ENCODE results near the gene SYNE4. TPM values are rescaled to one million over a fixed set of nuclear protein-coding genes. Genes with fewer than 3 reads are reported as not detected.
"Not testable (repeated sequence)": the region's sequence is repeated elsewhere in the genome, so short reads cannot be mapped to it uniquely, and the experiment has no call there.

The SYNE4 gene
- total RNA-seq, 1 donor from 2014 or later = 2.0 TPM

DNA sequence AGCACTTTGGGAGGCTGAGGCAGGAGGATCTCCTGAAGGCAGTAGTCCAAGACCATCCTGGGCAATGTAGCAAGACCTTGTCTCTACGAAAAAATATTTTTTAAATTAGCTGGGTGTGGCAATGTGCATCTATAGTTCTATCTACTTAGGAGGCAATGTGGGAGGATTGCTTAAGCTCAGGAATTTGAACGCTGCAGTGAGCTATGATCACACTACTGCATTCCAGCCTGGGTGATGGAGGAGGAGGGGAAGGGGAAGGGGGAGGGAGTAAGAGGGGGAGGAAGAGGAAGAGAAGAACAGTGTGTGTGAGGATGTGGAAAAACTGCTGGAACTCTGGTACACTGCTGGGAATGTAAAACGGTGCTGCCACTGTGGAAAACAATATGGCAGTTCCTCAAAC lies 33.2 kb upstream of the SYNE4 start:
- no peak overlapping the region for H3K4me3 Mint-ChIP-seq (ENCODE audit: unreplicated experiment)
- H3K27me3 Mint-ChIP-seq (ENCODE audit: unreplicated experiment) = peaks cover 9% of the 10 kb centered on the region
- H3K36me3 Mint-ChIP-seq (ENCODE audit: unreplicated experiment) = no peaks in the 10 kb centered on the region
- H3K27ac Mint-ChIP-seq (ENCODE audit: unreplicated experiment) = no peak overlapping the region
- TF ChIP-seq CTCF (IDR thresholded peaks at IDR 0.05; ENCODE audit: partially characterized antibody, unreplicated experiment) = no peak
- no peak for DNase-seq
- H3K9me3 Mint-ChIP-seq (ENCODE audit: unreplicated experiment) = no peaks in the 10 kb centered on the region
- H3K4me1 Mint-ChIP-seq (ENCODE audit: low read depth, unreplicated experiment) = no peaks in the 10 kb centered on the region

- H3K4me1 Mint-ChIP-seq (ENCODE audit: low read depth, unreplicated experiment); H3K27me3 Mint-ChIP-seq (ENCODE audit: unreplicated experiment); DNase-seq; H3K27ac Mint-ChIP-seq (ENCODE audit: unreplicated experiment); H3K36me3 Mint-ChIP-seq (ENCODE audit: unreplicated experiment); H3K4me3 Mint-ChIP-seq (ENCODE audit: unreplicated experiment); H3K9me3 Mint-ChIP-seq (ENCODE audit: unreplicated experiment): not testable (repeated sequence)
These were observed 32.5 kb upstream of the SYNE4 start for GRCh38 chr19:36041092-36041491.

DNA sequence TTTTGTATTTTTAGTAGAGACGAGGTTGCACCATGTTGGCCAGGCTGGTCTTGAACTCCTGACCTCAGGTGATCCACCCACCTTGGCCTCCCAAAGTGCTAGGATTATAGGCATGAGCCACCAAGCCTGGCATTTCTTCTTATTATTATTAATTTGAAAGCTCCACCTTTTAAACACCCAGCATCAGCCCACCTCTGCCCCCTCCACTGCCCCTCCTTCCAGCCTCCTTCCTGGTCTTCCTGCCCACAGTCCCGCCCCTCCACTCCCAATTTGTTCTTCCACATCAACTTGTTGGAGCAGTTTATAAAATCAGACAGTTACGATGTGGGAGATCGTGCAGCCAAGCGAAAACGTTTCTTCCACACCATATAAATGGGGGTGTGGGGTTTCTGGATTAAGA lies 31.9 kb upstream of the SYNE4 start:
- no peak for DNase-seq
- TF ChIP-seq CTCF (IDR thresholded peaks at IDR 0.05; ENCODE audit: partially characterized antibody, unreplicated experiment) = no peak
- H3K27me3 Mint-ChIP-seq (ENCODE audit: unreplicated experiment) = peaks cover 9% of the 10 kb centered on the region
- H3K36me3 Mint-ChIP-seq (ENCODE audit: unreplicated experiment) = no peaks in the 10 kb centered on the region
- H3K9me3 Mint-ChIP-seq (ENCODE audit: unreplicated experiment) = no peaks in the 10 kb centered on the region
- H3K27ac Mint-ChIP-seq (ENCODE audit: unreplicated experiment) = no peak overlapping the region
- no peak overlapping the region for H3K4me3 Mint-ChIP-seq (ENCODE audit: unreplicated experiment)
- H3K4me1 Mint-ChIP-seq (ENCODE audit: low read depth, unreplicated experiment) = no peaks in the 10 kb centered on the region

- Mint-ChIP-seq H3K27ac (ENCODE audit: unreplicated experiment) (peak within 1 kb of the TSS; percentile 70), H3K27me3 (ENCODE audit: unreplicated experiment) (peaks cover 13% of the 10 kb centered on the region), H3K36me3 (ENCODE audit: unreplicated experiment) (no peaks in the 10 kb centered on the region), H3K9me3 (ENCODE audit: unreplicated experiment) (peaks cover 5% of the 10 kb centered on the region), H3K4me3 (ENCODE audit: unreplicated experiment) (peak within 1 kb of the TSS; percentile 92), H3K4me1 (ENCODE audit: low read depth, unreplicated experiment) (peaks cover 3% of the 10 kb centered on the region)
- DNase-seq = peak; percentile 89
- TF ChIP-seq CTCF (IDR thresholded peaks at IDR 0.05; ENCODE audit: partially characterized antibody, unreplicated experiment) = peak; percentile 13
These were observed 23.9 kb upstream of the SYNE4 start, which contains the start of gene CLIP3 for GRCh38 chr19:36032251-36033104. CLIP3 (minus strand) TSS chr19:36032873; CDS start chr19:36032357, 516 bp downstream.

DNA sequence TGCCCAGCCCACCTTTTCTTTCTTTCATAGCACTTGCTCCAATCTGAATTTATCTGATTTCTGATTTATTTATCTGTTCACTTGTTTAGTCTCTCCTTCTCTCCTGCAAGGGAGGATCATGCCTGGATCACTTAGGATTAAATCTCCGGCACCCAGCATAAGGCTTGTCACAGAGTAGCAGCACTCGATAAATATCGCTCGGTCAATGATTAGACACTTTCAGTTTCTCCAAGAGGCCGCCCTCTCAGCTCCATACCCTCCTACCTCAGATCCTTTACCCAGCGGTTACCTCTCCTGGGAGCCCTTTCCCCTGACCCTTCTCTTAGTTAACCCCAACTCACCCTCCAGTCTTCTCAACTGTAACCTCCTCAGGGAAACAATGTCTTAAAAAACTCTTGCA lies 22.7 kb upstream of the SYNE4 start:
- Mint-ChIP-seq H3K4me1 (ENCODE audit: low read depth, unreplicated experiment) (peaks cover 3% of the 10 kb centered on the region), H3K27ac (ENCODE audit: unreplicated experiment) (peak overlapping the region; percentile 9), H3K27me3 (ENCODE audit: unreplicated experiment) (peaks cover 11% of the 10 kb centered on the region), H3K9me3 (ENCODE audit: unreplicated experiment) (peaks cover 5% of the 10 kb centered on the region), H3K36me3 (ENCODE audit: unreplicated experiment) (no peaks in the 10 kb centered on the region), H3K4me3 (ENCODE audit: unreplicated experiment) (peak overlapping the region; percentile 92)
- TF ChIP-seq CTCF (IDR thresholded peaks at IDR 0.05; ENCODE audit: partially characterized antibody, unreplicated experiment) = no peak
- DNase-seq = no peak

Measured in glutamatergic neuron (in vitro differentiated cells).